Ishikawa (cell line): ENCODE data around the gene FHIT.

ENCODE experiments used
- CEBPB ChIP-seq: IDR thresholded peaks from 2 replicates; pipeline ENCODE4 v1.6.1; 2012
- CREB1 ChIP-seq: IDR thresholded peaks from 2 replicates; pipeline ENCODE4 v1.6.1; 2012; ENCODE audit warnings: low read depth
- EGR1 ChIP-seq: IDR thresholded peaks from 2 replicates; pipeline ENCODE4 v1.6.1; 2012
- EP300 ChIP-seq: IDR thresholded peaks from 2 replicates; pipeline ENCODE4 v1.6.1; 2012; ENCODE audit warnings: borderline replicate concordance
- FOXM1 ChIP-seq: IDR thresholded peaks from 2 replicates; pipeline ENCODE4 v1.6.1; 2012; ENCODE audit warnings: low read depth, borderline replicate concordance
- NFIC ChIP-seq: IDR thresholded peaks from 2 replicates; pipeline ENCODE4 v1.6.1; 2012
- RAD21 ChIP-seq: IDR thresholded peaks from 2 replicates; pipeline ENCODE4 v1.6.1; 2012; ENCODE audit warnings: low read depth
- TAF1 ChIP-seq: IDR thresholded peaks from 2 replicates; pipeline ENCODE4 v1.6.1; 2012; ENCODE audit warnings: low read depth, mild to moderate bottlenecking
- TCF12 ChIP-seq: IDR thresholded peaks from 2 replicates; pipeline ENCODE4 v1.6.1; 2012; ENCODE audit warnings: low read depth
- TEAD4 ChIP-seq: IDR thresholded peaks from 2 replicates; pipeline ENCODE4 v1.6.1; 2012
- YY1 ChIP-seq: IDR thresholded peaks from 2 replicates; pipeline ENCODE4 v1.6.1; 2012; ENCODE audit warnings: low read depth
- ZBTB7A ChIP-seq: IDR thresholded peaks from 2 replicates; pipeline ENCODE4 v1.6.1; 2012; ENCODE audit warnings: low read depth
- TF ChIP-seq, protein P1 (sequence below): IDR thresholded peaks from 2 replicates; pipeline ENCODE4 v1.6.1; 2012
- TF ChIP-seq, protein P2 (sequence below): IDR thresholded peaks from 2 replicates; pipeline ENCODE4 v1.6.1; 2012; ENCODE audit warnings: low read depth, mild to moderate bottlenecking
- TF ChIP-seq, protein P3 (sequence below): IDR thresholded peaks from 2 replicates; pipeline ENCODE4 v1.6.1; 2012

The FHIT gene

DNA sequence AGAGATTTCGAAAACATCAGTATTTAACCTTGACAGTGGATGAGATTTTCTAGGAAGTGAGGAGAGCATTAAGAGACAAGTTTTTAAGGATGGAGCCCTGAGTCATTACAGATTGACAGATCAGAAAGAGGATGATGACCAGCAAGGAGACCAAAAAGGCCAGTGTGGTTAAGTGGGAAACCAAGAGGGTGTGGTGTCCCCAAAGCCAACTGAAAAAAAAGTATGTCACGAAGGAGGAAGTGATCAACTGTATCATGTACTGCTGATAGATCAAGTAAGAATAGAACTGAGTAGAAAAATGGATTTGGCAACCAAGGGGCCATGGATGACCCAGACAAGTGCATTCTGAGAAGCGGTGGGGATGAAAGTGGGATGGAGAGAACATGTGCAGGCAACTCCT, 491.8 kb downstream of the FHIT start:
- TF ChIP-seq, protein P1, sequence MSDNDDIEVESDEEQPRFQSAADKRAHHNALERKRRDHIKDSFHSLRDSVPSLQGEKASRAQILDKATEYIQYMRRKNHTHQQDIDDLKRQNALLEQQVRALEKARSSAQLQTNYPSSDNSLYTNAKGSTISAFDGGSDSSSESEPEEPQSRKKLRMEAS, result no peak
- TF ChIP-seq, protein P2, sequence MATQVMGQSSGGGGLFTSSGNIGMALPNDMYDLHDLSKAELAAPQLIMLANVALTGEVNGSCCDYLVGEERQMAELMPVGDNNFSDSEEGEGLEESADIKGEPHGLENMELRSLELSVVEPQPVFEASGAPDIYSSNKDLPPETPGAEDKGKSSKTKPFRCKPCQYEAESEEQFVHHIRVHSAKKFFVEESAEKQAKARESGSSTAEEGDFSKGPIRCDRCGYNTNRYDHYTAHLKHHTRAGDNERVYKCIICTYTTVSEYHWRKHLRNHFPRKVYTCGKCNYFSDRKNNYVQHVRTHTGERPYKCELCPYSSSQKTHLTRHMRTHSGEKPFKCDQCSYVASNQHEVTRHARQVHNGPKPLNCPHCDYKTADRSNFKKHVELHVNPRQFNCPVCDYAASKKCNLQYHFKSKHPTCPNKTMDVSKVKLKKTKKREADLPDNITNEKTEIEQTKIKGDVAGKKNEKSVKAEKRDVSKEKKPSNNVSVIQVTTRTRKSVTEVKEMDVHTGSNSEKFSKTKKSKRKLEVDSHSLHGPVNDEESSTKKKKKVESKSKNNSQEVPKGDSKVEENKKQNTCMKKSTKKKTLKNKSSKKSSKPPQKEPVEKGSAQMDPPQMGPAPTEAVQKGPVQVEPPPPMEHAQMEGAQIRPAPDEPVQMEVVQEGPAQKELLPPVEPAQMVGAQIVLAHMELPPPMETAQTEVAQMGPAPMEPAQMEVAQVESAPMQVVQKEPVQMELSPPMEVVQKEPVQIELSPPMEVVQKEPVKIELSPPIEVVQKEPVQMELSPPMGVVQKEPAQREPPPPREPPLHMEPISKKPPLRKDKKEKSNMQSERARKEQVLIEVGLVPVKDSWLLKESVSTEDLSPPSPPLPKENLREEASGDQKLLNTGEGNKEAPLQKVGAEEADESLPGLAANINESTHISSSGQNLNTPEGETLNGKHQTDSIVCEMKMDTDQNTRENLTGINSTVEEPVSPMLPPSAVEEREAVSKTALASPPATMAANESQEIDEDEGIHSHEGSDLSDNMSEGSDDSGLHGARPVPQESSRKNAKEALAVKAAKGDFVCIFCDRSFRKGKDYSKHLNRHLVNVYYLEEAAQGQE, result no peak
- TF ChIP-seq FOXM1, result no peak
- no peak for TF ChIP-seq EP300
- no peak for TF ChIP-seq CEBPB
- no peak for TF ChIP-seq YY1
- no peak for TF ChIP-seq EGR1
- TF ChIP-seq, protein P3, sequence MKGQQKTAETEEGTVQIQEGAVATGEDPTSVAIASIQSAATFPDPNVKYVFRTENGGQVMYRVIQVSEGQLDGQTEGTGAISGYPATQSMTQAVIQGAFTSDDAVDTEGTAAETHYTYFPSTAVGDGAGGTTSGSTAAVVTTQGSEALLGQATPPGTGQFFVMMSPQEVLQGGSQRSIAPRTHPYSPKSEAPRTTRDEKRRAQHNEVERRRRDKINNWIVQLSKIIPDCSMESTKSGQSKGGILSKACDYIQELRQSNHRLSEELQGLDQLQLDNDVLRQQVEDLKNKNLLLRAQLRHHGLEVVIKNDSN, result no peak
- no peak for TF ChIP-seq RAD21
- no peak for TF ChIP-seq ZBTB7A
- TF ChIP-seq TAF1, result no peak
- no peak for TF ChIP-seq TEAD4
- TF ChIP-seq NFIC, result no peak
- TF ChIP-seq CREB1, result no peak
- no peak for TF ChIP-seq TCF12

DNA sequence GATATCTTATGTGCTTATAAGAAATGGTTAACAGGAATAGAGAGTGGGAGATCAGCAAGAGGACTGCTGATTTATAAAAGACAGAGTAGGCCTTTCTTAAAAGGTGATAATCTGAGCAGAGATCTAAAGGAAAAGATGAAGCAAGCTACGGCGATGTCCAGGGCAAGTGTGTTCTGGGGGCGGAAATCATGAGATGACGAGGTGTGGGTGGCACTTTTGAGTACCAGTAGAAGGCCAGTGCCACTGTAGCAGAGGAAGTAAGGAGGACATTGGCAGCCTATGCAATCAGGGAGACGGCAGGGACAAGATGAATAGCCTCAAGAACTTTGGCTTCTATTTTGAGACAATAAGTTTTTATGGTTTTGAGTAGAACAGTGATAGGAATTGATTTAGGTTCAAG, 492.4 kb downstream of the FHIT start:
- TF ChIP-seq, protein P1, result no peak
- TF ChIP-seq ZBTB7A (no peak), FOXM1 (no peak)

GRCh38 chr3:60758171-60758570, 493.1 kb downstream of the FHIT start:
- TF ChIP-seq EGR1, result no peak
- no peak for TF ChIP-seq TCF12
- TF ChIP-seq ZBTB7A, result no peak
- no peak for TF ChIP-seq TEAD4
- no peak for TF ChIP-seq RAD21
- no peak for TF ChIP-seq YY1
- no peak for TF ChIP-seq CREB1
- TF ChIP-seq NFIC, result no peak

DNA sequence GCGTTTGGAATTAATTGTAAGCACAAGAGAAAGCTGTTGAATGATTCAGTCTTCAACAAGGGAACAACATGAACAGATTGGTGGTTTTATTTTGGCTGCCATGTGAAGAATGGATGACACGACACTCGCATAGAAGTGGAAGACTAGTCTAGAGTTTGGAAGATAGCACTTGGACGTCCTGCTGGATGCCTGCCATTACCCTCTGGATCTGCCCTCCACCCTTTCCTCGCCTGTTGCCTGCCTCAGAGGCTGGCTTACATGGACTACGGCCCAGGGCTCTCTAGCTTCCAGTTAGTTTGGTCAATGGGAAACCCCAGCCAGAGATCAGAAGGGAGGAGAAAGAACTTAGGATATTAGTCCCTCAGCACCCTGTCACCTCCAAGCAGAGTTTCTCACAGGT, 493.5 kb downstream of the FHIT start:
- TF ChIP-seq, protein P2, result no peak
- no peak for TF ChIP-seq FOXM1

- TF ChIP-seq FOXM1 (no peak), NFIC (no peak), RAD21 (no peak), CREB1 (no peak), TAF1 (no peak), CEBPB (no peak), ZBTB7A (no peak), EP300 (no peak), TCF12 (no peak), YY1 (no peak), TEAD4 (no peak)
- TF ChIP-seq, protein P1, result no peak
- TF ChIP-seq, protein P3, result no peak
- TF ChIP-seq, protein P2, result no peak
Observed at GRCh38 chr3:60756241-60757030, 494.8 kb downstream of the FHIT start.
